Natural killer cell (primary cell): ENCODE data around the gene NPHP4. TPM values are rescaled to one million over a fixed set of nuclear protein-coding genes. Genes with fewer than 3 reads are reported as not detected.

Source experiments
- ATAC-seq, 3 donors: fragments of 150-1000 bp in 2 of 3; fragments of 200-7000 bp in 1 of 3; cut with Tn5 transposase; 1 replicate in 1 of 3; 2 replicates in 2 of 3; pipeline ENCODE4 v1.10.0; 2021; ENCODE audit warnings: mild to moderate bottlenecking in 2 of 3, moderate library complexity in 2 of 3
- DNase-seq, 2 donors: peaks; one replicate each; pipeline versions ENCODE4 v3.0.0 to v3.0.0-alpha.2; 2013 to 2021; ENCODE audit warnings: mixed read lengths in 1 of 2
- H3K27ac ChIP-seq: one replicate; pipeline ENCODE4 v1.5.1; 2013; ENCODE audit warnings: mild to moderate bottlenecking, low read length
- H3K27me3 ChIP-seq: one replicate; pipeline ENCODE4 v1.6.1; 2013; ENCODE audit warnings: low read length; ENCODE audit not compliant: control insufficient read depth, insufficient read depth
- H3K36me3 ChIP-seq: one replicate; pipeline ENCODE4 v1.6.1; 2013; ENCODE audit warnings: low read length; ENCODE audit not compliant: control insufficient read depth, insufficient read depth
- H3K4me1 ChIP-seq: one replicate; pipeline ENCODE4 v1.6.1; 2013; ENCODE audit warnings: low read length; ENCODE audit not compliant: control insufficient read depth, insufficient read depth
- H3K4me3 ChIP-seq: one replicate; pipeline ENCODE4 v1.5.1; 2013; ENCODE audit warnings: low read length
- H3K9me3 ChIP-seq: one replicate; pipeline ENCODE4 v1.6.1; 2013; ENCODE audit warnings: low read length; ENCODE audit not compliant: control insufficient read depth, insufficient read depth
- H3K27ac Mint-ChIP-seq, 2 donors: one replicate each; pipeline ENCODE4 v1.8.0; 2022; ENCODE audit warnings: mild to moderate bottlenecking in 2 of 2, mixed read lengths in 2 of 2, moderate library complexity in 1 of 2
- H3K27me3 Mint-ChIP-seq, 2 donors: one replicate each; pipeline ENCODE4 v1.8.0; 2022; ENCODE audit warnings: low read depth in 2 of 2, mixed read lengths in 2 of 2
- H3K36me3 Mint-ChIP-seq: one replicate; pipeline ENCODE4 v1.8.0; 2022; ENCODE audit warnings: mixed read lengths
- H3K4me1 Mint-ChIP-seq, 2 donors: one replicate each; pipeline ENCODE4 v1.8.0; 2022; ENCODE audit warnings: mixed read lengths in 2 of 2
- H3K4me3 Mint-ChIP-seq: one replicate; pipeline ENCODE4 v1.8.0; 2022; ENCODE audit warnings: mild to moderate bottlenecking, moderate library complexity, mixed read lengths
- H3K9me3 Mint-ChIP-seq, 2 donors: one replicate each; pipeline ENCODE4 v1.8.0; 2022; ENCODE audit warnings: mixed read lengths in 2 of 2
- CTCF ChIP-seq: fragments of 200-600 bp; IDR thresholded peaks from one replicate; pipeline ENCODE4 v1.8.0; 2022; ENCODE audit warnings: antibody characterized with exemption
- WGBS: methylation state at CpG from one replicate; pipeline ENCODE4 v1.1.7; 2013; ENCODE audit warnings: missing lambda C conversion rate; ENCODE audit not compliant: insufficient coverage; 5-methylcytosine and 5-hydroxymethylcytosine counted together
- intact Hi-C: fragments of 100-400 bp; cut with micrococcal nuclease; formaldehyde crosslinking; loops from one replicate; pipeline ENCODE4 v1.14.2; 2022
- total RNA-seq, 4 donors: library from RNA; stranded (reverse); fragments of 120-200 nt in 1 of 4; gene quantifications; one replicate each; pipeline versions ENCODE4 v1.2.3 to v1.2.4, GENCODE V29; 2013 to 2022

Gene NPHP4
- total RNA-seq, 3 donors from 2014 or later (not counting 1 experiment from before 2014, with no cell fraction given): 6.3 to 14.7 (median 10.1) TPM

- H3K27ac Mint-ChIP-seq: no peak overlapping the region
- no peaks in the 10 kb centered on the region for H3K27me3 Mint-ChIP-seq
- no peaks in the 10 kb centered on the region for H3K9me3 ChIP-seq
- H3K4me1 Mint-ChIP-seq: peaks cover 0 to 5% of the 10 kb centered on the region in 2 donors
- over 99% methylated on average over 6 of the region's 6 CpGs for WGBS
- DNase-seq (no peak), ATAC-seq (no peak)
- no peak overlapping the region for H3K27ac ChIP-seq
- H3K9me3 Mint-ChIP-seq: no peaks in the 10 kb centered on the region
- no peaks in the 10 kb centered on the region for H3K27me3 ChIP-seq
- H3K4me3 ChIP-seq: no peak overlapping the region
- intact Hi-C loops: no loop called here
- TF ChIP-seq CTCF: no peak
- H3K4me1 ChIP-seq: peaks cover 19% of the 10 kb centered on the region
- H3K36me3 Mint-ChIP-seq: no peaks in the 10 kb centered on the region
- no peaks in the 10 kb centered on the region for H3K36me3 ChIP-seq
- H3K4me3 Mint-ChIP-seq: no peak overlapping the region
These were observed 57.2 kb downstream of the NPHP4 start for GRCh38 chr1:5935026-5935425.

- Mint-ChIP-seq H3K9me3 (no peaks in the 10 kb centered on the region), H3K27me3 (no peaks in the 10 kb centered on the region), H3K4me3 (no peak overlapping the region), H3K27ac (no peak overlapping the region), H3K4me1 (peaks cover 0 to 5% of the 10 kb centered on the region in 2 donors), H3K36me3 (no peaks in the 10 kb centered on the region)
- no peak for TF ChIP-seq CTCF
- DNase-seq: no peak
- intact Hi-C loops: no loop called here
- ATAC-seq: no peak
- no peak overlapping the region for H3K27ac ChIP-seq
- H3K4me1 ChIP-seq: peaks cover 19% of the 10 kb centered on the region
- no peaks in the 10 kb centered on the region for H3K27me3 ChIP-seq
- no peaks in the 10 kb centered on the region for H3K36me3 ChIP-seq
- no peak overlapping the region for H3K4me3 ChIP-seq
- no peaks in the 10 kb centered on the region for H3K9me3 ChIP-seq
- WGBS: 96% methylated on average over 20 of the region's 20 CpGs
These were observed 58.0 kb downstream of the NPHP4 start for GRCh38 chr1:5934058-5934884.

- Histone ChIP-seq H3K4me1 (peaks cover 19% of the 10 kb centered on the region), H3K27ac (no peak overlapping the region), H3K4me3 (no peak overlapping the region), H3K9me3 (no peaks in the 10 kb centered on the region), H3K36me3 (no peaks in the 10 kb centered on the region), H3K27me3 (no peaks in the 10 kb centered on the region)
- Mint-ChIP-seq H3K27me3 (no peaks in the 10 kb centered on the region), H3K36me3 (no peaks in the 10 kb centered on the region), H3K9me3 (no peaks in the 10 kb centered on the region), H3K4me1 (peaks cover 0 to 10% of the 10 kb centered on the region in 2 donors), H3K27ac (no peak overlapping the region), H3K4me3 (no peak overlapping the region)
- DNase-seq (no peak), ATAC-seq (no peak)
- WGBS: 94% methylated on average over 7 of the region's 7 CpGs
- TF ChIP-seq CTCF: no peak
- intact Hi-C loops: no loop called here
These were observed 58.6 kb downstream of the NPHP4 start for GRCh38 chr1:5933676-5934057.

GRCh38 chr1:5933050-5933449 lies 59.2 kb downstream of the NPHP4 start:
- intact Hi-C loops: no loop called here
- no peak overlapping the region for H3K4me3 Mint-ChIP-seq
- Histone ChIP-seq H3K36me3 (no peaks in the 10 kb centered on the region), H3K4me3 (no peak overlapping the region), H3K4me1 (peaks cover 17% of the 10 kb centered on the region), H3K9me3 (no peaks in the 10 kb centered on the region), H3K27ac (no peak overlapping the region), H3K27me3 (no peaks in the 10 kb centered on the region)
- 96% methylated on average over 6 of the region's 6 CpGs for WGBS
- no peak for DNase-seq
- no peak for TF ChIP-seq CTCF
- H3K4me1 Mint-ChIP-seq: peaks cover 0 to 13% of the 10 kb centered on the region in 2 donors
- no peaks in the 10 kb centered on the region for H3K27me3 Mint-ChIP-seq
- no peak for ATAC-seq
- no peaks in the 10 kb centered on the region for H3K9me3 Mint-ChIP-seq
- no peak overlapping the region for H3K27ac Mint-ChIP-seq
- H3K36me3 Mint-ChIP-seq: no peaks in the 10 kb centered on the region
